ENCODE data around the gene PRKCG.
A peak's percentile ranks its signal among the peaks of the same experiment; 100 is the strongest.

The PRKCG gene

DNA sequence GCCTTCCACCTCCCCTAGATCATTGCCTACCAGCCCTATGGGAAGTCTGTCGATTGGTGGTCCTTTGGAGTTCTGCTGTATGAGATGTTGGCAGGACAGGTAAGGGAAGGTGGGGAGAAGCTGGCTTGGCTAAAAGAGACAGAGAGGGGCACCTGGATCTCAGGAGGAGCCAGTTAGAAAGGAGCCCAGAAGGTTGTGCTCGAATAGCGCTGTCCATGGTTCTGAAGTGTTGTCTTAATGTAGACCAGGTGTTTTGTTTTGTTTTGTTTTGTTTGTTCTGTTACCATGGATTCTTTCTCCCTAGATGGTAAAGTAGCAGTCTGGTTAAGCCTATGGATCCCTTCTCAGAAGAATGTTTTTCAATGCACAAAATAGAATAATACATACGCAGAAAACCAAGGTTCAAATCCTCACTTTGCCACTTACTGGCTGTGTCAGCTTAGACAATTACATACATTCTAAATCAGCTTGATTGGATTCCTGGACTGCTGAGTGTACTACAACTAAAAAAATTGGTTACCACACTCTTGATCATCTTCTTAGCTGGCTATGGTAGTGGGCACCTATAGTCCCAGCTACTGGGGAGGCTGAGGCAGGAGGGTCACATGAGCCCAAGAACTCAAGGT is 21.2 kb downstream of the PRKCG start:
- TF ChIP-seq CTCF (conservative IDR thresholded peaks at IDR 0.05; ENCODE audit: low read length) = no peak
- no peak for DNase-seq (ENCODE audit: low read depth)
- no peak overlapping the region for H3K4me3 ChIP-seq (ENCODE audit: low read length)

DNA sequence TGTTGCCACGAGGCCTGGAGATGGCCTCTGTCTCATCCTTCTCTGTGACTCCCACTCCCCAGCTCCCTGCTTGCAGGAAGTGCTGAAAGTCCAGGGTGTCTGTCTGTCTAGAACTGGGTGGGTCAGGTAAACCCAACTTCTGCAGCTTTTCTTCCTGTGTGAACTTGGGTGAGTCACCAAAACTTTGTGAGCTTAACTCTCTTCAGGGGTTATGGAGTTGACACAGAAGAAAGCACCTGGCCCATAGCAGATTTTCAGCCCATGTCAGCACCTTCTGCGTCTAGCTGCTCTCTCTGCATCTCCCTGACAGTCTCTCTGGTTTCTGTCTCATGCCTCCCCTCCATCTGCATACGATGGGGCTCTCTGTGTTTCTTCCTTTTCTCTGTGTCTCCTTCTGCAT is 22.9 kb downstream of the PRKCG start:
- no peak for TF ChIP-seq CTCF (conservative IDR thresholded peaks at IDR 0.05; ENCODE audit: low read length)
- H3K4me3 ChIP-seq (ENCODE audit: low read length) = no peak overlapping the region
- no peak for DNase-seq (ENCODE audit: low read depth)

DNA sequence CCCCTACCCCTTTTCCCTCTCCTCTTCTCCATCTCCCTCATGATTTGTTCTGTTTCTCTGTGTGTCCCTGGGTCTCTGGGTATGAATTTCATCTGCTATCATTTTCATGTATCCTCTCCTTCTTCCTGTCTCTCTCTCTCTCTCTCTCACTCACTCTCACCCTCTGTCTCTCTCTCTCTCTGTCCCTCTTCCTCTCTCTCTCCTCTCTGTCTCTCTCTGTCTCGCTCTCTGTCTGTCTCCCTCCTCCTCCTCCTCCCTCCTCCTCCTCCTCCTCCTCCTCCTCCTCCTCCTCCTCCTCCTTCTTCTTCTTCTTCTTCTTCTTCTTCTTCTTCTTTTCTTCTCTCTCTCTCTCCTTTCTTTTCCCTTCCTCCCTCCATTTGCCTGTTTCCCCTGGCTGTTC is 23.8 kb downstream of the PRKCG start:
- TF ChIP-seq CTCF (conservative IDR thresholded peaks at IDR 0.05; ENCODE audit: low read length) = no peak
- DNase-seq (ENCODE audit: low read depth) = no peak
- H3K4me3 ChIP-seq (ENCODE audit: low read length) = no peak overlapping the region

DNA sequence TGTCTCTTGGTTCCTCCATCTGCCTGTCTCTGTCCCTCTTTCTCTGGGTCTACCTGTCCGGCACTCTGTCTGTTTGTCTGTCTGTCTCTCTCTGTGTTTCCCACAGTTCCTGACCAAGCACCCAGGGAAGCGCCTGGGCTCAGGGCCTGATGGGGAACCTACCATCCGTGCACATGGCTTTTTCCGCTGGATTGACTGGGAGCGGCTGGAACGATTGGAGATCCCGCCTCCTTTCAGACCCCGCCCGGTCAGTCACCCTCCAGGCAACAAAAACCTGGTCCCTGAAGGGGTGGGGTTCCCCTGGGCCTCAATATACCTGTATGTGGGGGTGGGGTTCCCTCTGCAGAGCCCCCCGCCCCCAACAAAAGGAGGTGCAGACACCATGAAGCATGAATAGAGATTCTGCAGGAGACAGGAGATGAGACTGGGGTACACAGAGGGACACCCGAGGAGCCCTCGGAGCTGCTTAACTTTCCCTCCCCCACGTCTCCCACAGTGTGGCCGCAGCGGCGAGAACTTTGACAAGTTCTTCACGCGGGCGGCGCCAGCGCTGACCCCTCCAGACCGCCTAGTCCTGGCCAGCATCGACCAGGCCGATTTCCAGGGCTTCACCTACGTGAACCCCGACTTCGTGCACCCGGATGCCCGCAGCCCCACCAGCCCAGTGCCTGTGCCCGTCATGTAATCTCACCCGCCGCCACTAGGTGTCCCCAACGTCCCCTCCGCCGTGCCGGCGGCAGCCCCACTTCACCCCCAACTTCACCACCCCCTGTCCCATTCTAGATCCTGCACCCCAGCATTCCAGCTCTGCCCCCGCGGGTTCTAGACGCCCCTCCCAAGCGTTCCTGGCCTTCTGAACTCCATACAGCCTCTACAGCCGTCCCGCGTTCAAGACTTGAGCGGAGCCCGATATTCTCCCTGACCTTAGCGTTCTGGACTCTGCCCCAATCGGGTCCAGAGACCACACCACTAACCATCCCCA is 24.5 kb downstream of the PRKCG start:
- no peak for DNase-seq (ENCODE audit: low read depth)
- peak; percentile 71 for TF ChIP-seq CTCF (conservative IDR thresholded peaks at IDR 0.05; ENCODE audit: low read length)
- no peak overlapping the region for H3K4me3 ChIP-seq (ENCODE audit: low read length)

GRCh38 chr19:53907193-53907581 is 25.2 kb downstream of the PRKCG start:
- no peak for DNase-seq (ENCODE audit: low read depth)
- H3K4me3 ChIP-seq (ENCODE audit: low read length) = no peak overlapping the region
- no peak for TF ChIP-seq CTCF (conservative IDR thresholded peaks at IDR 0.05; ENCODE audit: low read length)

DNA sequence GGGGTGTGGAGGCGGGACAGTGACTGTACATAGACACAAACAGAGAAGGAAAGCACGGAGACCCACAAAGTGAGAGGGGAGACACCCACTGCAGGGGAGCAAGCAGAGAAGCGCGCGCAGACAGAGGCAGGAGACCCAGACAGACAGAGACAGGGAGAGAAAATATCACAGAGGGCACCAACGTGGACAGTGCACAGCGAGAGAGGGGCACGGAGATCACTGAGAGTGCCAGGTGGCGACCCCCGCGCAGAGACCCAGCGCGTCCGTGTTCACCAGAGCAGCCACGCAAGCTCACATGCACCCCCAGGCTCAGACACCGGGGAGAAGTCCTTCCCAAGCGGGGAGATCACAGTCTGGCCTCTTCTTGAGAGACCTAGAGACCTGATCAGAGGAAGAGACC is 25.7 kb downstream of the PRKCG start:
- no peak overlapping the region for H3K4me3 ChIP-seq (ENCODE audit: low read length)
- 0 out of 2 replicates have a peak, but pooled peaks have one; percentile 4 for TF ChIP-seq CTCF (conservative IDR thresholded peaks at IDR 0.05; ENCODE audit: low read length)
- DNase-seq (ENCODE audit: low read depth) = no peak
